Uterus (tissue), 4 donors: ENCODE measurements around the gene CAMTA2. TPM values are rescaled to one million over a fixed set of nuclear protein-coding genes. Genes with fewer than 3 reads are reported as not detected.

ENCODE experiments used
- DNase-seq, 2 donors: peaks; one replicate each; pipeline ENCODE4 v3.0.0-alpha.2; 2019 to 2020
- H3K27ac ChIP-seq, 2 donors: fragments of 200-600 bp; sonication (generic); 1 replicate in 1 of 2; 2 replicates in 1 of 2; pipeline ENCODE4 v1.5.1; 2016 to 2018
- H3K27me3 ChIP-seq, 2 donors: fragments of 200-600 bp; sonication (generic); one replicate each; pipeline ENCODE4 v1.5.1; 2018 to 2019; ENCODE audit warnings: control low read depth in 1 of 2
- H3K36me3 ChIP-seq, 2 donors: fragments of 200-600 bp; sonication (generic); one replicate each; pipeline ENCODE4 v1.5.1; 2019; ENCODE audit warnings: control low read depth in 1 of 2
- H3K4me1 ChIP-seq, 2 donors: fragments of 200-600 bp; sonication (generic); one replicate each; pipeline ENCODE4 v1.5.1; 2018 to 2019; ENCODE audit warnings: control low read depth in 1 of 2
- H3K4me3 ChIP-seq, 2 donors: fragments of 200-600 bp; sonication (generic); 1 replicate in 1 of 2; 2 replicates in 1 of 2; pipeline ENCODE4 v1.5.1; 2018 to 2019; ENCODE audit warnings: mild to moderate bottlenecking in 1 of 2
- H3K9me3 ChIP-seq, 2 donors: fragments of 200-600 bp; sonication (generic); one replicate each; pipeline ENCODE4 v1.5.1; 2019; ENCODE audit warnings: control low read depth in 1 of 2
- POLR2A ChIP-seq, 2 donors: fragments of 450-650 bp; IDR thresholded peaks; one replicate each; pipeline ENCODE4 v1.6.1; 2016; ENCODE audit warnings: antibody characterized with exemption in 2 of 2, mild to moderate bottlenecking in 1 of 2, moderate library complexity in 1 of 2
- intact Hi-C: fragments of 100-400 bp; cut with DNase I; formaldehyde crosslinking; loops from one replicate; pipeline ENCODE4 v1.15.1; 2023; ENCODE audit warnings: low total_unique reads
- total RNA-seq, 4 donors: library from RNA; depleted of rRNA in 3 of 4; stranded (reverse); fragments of >200 nt in 3 of 4; gene quantifications; one replicate each; pipeline versions ENCODE4 v1.1.0 to v1.2.4, GENCODE V29; 2014 to 2023
- TF ChIP-seq, protein P1 (sequence below), 4 experiments: fragments of 200-600 bp in 2 of 4; fragments of 450-650 bp in 2 of 4; sonication (generic) in 2 of 4; IDR thresholded peaks; one replicate each; pipeline ENCODE4 v1.5.1; 2016 to 2019; ENCODE audit warnings: antibody characterized with exemption in 4 of 4, mild to moderate bottlenecking in 2 of 4, moderate library complexity in 1 of 4
- donor health status: DM: yes; HTN: yes; CAD: no.

CAMTA2 gene
- total RNA-seq, 4 donors from 2014 or later, result 7.3 to 80.8 (median 12.7) TPM

DNA sequence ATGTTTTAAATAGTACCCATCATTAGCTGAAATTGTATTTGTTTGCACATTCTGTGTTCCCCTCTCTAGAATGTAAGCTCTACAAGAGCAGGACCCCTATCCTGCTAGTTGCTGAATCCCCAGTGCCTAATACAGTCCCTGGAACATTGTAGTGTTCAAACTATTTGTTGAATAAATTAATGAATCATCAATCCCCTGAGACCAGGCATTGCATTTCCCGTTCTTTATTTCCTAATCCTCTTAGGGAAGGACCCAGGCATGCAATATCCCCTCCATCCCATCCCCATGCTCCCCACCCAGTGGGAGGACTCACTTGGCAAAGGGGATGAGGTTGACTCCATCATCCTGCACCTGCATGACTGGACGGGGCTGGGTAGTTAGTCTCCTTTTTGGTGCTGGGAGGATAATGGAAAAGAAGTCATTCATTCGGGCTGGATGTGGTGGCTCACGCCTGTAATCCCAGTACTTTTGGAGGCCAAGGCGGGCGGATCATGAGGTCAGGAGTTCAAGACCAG lies 6.7 kb upstream of the CAMTA2 start:
- H3K27ac ChIP-seq, result no peak overlapping the region
- H3K9me3 ChIP-seq, result no peaks in the 10 kb centered on the region
- no peaks in the 10 kb centered on the region for H3K36me3 ChIP-seq
- H3K27me3 ChIP-seq, result no peaks in the 10 kb centered on the region
- no peak overlapping the region for H3K4me3 ChIP-seq
- intact Hi-C loops, result no loop called here
- no peak for TF ChIP-seq POLR2A (IDR thresholded peaks at IDR 0.05)
- TF ChIP-seq, protein P1, sequence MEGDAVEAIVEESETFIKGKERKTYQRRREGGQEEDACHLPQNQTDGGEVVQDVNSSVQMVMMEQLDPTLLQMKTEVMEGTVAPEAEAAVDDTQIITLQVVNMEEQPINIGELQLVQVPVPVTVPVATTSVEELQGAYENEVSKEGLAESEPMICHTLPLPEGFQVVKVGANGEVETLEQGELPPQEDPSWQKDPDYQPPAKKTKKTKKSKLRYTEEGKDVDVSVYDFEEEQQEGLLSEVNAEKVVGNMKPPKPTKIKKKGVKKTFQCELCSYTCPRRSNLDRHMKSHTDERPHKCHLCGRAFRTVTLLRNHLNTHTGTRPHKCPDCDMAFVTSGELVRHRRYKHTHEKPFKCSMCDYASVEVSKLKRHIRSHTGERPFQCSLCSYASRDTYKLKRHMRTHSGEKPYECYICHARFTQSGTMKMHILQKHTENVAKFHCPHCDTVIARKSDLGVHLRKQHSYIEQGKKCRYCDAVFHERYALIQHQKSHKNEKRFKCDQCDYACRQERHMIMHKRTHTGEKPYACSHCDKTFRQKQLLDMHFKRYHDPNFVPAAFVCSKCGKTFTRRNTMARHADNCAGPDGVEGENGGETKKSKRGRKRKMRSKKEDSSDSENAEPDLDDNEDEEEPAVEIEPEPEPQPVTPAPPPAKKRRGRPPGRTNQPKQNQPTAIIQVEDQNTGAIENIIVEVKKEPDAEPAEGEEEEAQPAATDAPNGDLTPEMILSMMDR (IDR thresholded peaks at IDR 0.05), result no peak
- H3K4me1 ChIP-seq, result peaks cover 1 to 8% of the 10 kb centered on the region in 2 donors
- no peak for DNase-seq

DNA sequence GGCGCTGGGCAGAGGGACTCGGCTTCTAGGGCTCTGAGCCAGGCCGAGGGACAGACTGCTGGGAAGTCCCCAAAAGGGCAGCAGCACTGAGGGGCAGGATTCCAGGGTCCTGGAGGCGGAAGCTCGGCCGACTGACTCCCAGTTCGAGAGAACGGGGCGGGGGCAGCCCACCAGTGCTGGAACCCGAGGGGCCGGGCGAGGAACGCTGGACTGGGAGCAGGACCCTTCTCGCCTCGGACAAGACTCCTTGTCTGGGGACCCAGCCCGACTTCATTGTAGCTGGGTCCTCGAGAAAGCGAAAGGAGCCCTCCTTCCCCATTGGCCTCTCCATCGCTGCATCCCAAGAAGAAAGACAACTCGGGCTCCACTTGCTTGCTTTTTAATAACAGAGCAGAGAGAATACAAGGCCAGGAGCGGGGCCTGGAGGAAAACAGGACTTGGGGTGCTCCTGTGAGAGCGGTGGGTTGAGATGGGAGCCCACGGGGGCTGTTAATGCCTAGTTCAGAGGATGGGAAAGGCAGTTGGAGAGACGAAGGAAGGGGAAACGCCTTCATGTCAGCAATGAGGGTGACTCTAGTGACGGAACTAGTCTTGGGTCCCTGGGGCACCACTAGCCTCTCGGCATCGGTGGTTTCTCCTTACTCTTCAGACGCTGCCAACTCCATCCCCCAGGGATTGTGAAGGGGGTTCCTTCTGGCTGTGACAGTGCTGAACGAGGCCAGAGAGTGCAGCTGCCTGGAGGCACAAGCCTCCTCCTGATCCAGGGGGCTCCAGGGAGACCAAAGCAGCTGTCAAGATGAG lies 492 bp upstream of the CAMTA2 start:
- peak overlapping the region; percentile 89 to 91 for H3K27ac ChIP-seq
- no peaks in the 10 kb centered on the region for H3K36me3 ChIP-seq
- TF ChIP-seq, protein P1 (IDR thresholded peaks at IDR 0.05), result no peak
- TF ChIP-seq POLR2A (IDR thresholded peaks at IDR 0.05), result no peak
- H3K4me3 ChIP-seq, result peak overlapping the region; percentile 74 to 81
- H3K4me1 ChIP-seq, result peaks cover 9 to 16% of the 10 kb centered on the region in 2 donors
- intact Hi-C loops, result no loop called here
- no peaks in the 10 kb centered on the region for H3K9me3 ChIP-seq
- no peaks in the 10 kb centered on the region for H3K27me3 ChIP-seq
- DNase-seq, result peak; percentile 38 to 40

DNA sequence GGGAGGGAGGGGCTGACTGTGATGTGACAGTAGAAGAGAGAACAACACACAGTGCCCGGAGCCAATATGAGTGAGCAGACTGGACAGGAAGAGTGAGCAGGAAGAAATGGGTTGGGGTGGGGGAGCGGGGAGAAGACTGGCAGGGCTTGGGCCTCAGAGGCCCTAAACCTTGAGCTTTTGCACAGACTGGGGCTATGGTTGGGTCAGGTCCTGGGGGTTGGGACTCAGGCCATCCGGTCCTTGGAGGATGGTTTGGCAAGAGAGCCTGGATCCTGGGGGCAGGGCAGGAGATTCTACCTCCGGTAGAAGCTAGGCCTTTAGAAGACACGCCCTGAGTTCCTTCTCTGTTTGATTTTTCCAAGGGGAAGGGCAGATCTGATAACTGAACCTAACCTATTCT lies 1.1 kb downstream of the CAMTA2 start:
- H3K4me3 ChIP-seq, result peak overlapping the region; percentile 74 to 81
- H3K36me3 ChIP-seq, result no peaks in the 10 kb centered on the region
- intact Hi-C loops, result no loop called here
- peak overlapping the region; percentile 89 to 91 for H3K27ac ChIP-seq
- H3K9me3 ChIP-seq, result no peaks in the 10 kb centered on the region
- peak in 1 of 2 donors; percentile 33 for DNase-seq
- no peaks in the 10 kb centered on the region for H3K27me3 ChIP-seq
- H3K4me1 ChIP-seq, result peaks cover 9 to 16% of the 10 kb centered on the region in 2 donors
- peak in 1 of 2 donors; percentile 31 for TF ChIP-seq POLR2A (IDR thresholded peaks at IDR 0.05)
- TF ChIP-seq, protein P1 (IDR thresholded peaks at IDR 0.05), result no peak

DNA sequence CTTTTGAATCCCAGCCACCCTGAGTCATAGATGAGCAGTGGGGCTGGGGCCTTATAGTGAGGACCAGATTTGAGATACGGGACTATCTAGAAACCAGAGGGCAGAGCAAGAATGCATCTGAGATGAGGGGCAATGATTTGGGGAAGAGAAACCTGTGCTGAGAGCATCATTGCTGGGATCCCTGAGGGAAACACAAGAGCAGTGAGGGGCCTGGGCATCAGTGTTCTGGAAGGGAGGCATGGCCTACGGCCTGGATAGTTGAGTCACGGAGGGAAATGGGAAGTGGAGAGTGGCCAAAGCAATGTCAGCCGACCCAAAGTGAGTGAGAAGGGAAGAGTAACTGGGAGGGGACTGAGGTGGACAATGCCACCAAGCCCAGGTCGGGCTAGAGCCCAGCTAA lies 5.2 kb downstream of the CAMTA2 start:
- no peaks in the 10 kb centered on the region for H3K4me1 ChIP-seq
- intact Hi-C loops, result no loop called here
- H3K27me3 ChIP-seq, result no peaks in the 10 kb centered on the region
- DNase-seq, result no peak
- H3K9me3 ChIP-seq, result no peaks in the 10 kb centered on the region
- no peak overlapping the region for H3K4me3 ChIP-seq
- no peak for TF ChIP-seq POLR2A (IDR thresholded peaks at IDR 0.05)
- TF ChIP-seq, protein P1 (IDR thresholded peaks at IDR 0.05), result no peak
- H3K36me3 ChIP-seq, result no peaks in the 10 kb centered on the region
- no peak overlapping the region for H3K27ac ChIP-seq

DNA sequence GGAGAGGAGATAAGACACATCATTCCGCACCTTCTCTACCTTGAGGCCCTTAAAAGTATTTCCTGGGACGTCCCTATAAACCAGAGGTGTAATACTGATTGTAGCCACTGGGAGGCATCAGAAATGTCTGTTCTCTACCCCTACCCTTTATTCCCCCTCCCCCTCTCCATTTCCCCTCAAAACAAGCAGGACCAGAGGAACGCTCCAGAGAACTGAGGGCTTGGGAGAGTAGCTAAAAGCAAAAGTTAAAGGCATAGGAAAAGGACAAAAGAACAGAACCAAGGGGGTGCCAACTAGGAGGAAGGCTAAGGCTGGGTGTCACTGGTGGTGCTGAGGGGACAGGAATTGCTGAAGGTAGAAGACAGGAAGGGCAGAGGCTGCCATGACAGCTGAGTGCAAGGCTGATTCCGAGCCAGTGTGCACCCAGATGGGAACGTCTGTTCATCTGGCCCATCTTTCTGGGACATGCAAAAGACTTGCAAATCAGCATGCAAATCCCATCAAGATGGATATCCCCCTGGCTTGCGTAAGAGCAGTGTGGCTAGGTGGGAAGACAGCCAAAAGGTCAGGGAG lies 6.7 kb downstream of the CAMTA2 start:
- DNase-seq, result peak in 1 of 2 donors; percentile 45
- intact Hi-C loops, result no loop called here
- TF ChIP-seq, protein P1 (IDR thresholded peaks at IDR 0.05), result peak; percentile 65 to 84 (median 72)
- no peak for TF ChIP-seq POLR2A (IDR thresholded peaks at IDR 0.05)
- Histone ChIP-seq H3K27ac (no peak overlapping the region), H3K27me3 (no peaks in the 10 kb centered on the region), H3K36me3 (no peaks in the 10 kb centered on the region), H3K4me3 (no peak overlapping the region), H3K4me1 (no peaks in the 10 kb centered on the region), H3K9me3 (no peaks in the 10 kb centered on the region)
